PC-9 (cell line): Measurements from ENCODE around the gene KCNA10. TPM values are rescaled to one million over a fixed set of nuclear protein-coding genes. Genes with fewer than 3 reads are reported as not detected.

Experiments used
- Bru-seq: library from RNA; stranded (reverse); fragments of 400-500 nt; gene quantifications from one replicate; lab custom pipeline; 2021; lab: Mats Ljungman, UMichigan
- BruChase-seq, 2 experiments: library from RNA; stranded (reverse); fragments of 400-500 nt; gene quantifications; one replicate each; lab custom pipeline; 2021; lab: Mats Ljungman, UMichigan
- BruUV-seq: library from RNA; stranded (reverse); fragments of 400-500 nt; replicated peaks from 2 replicates; lab custom pipeline; 2021; lab: Mats Ljungman, UMichigan
- CTCF ChIA-PET: fragments of 300-600 bp; sonication (Branson Sonifier 250); formaldehyde crosslinking; loops from one replicate; lab custom pipeline; 2022; ENCODE audit warnings: antibody characterized with exemption; lab: Charles Lee
- POLR2A ChIA-PET: fragments of 300-600 bp; sonication (Branson Sonifier 250); formaldehyde crosslinking; loops from one replicate; lab custom pipeline; 2022; ENCODE audit warnings: antibody characterized with exemption; ENCODE audit not compliant: unreplicated experiment; lab: Charles Lee
- DNase-seq, 2 experiments: peaks; one replicate each; pipeline versions ENCODE4 v3.0.0 to v3.0.0-alpha.2; 2015 to 2022; ENCODE audit warnings: mixed read lengths in 1 of 2
- H2AFZ ChIP-seq: fragments of 200-600 bp; sonication (generic); 2 replicates; pipeline ENCODE4 v1.8.1; 2017; ENCODE audit warnings: antibody characterized with exemption
- H3F3A ChIP-seq: fragments of 200-600 bp; sonication (generic); 2 replicates; pipeline ENCODE4 v1.8.1; 2017; ENCODE audit warnings: antibody characterized with exemption, mild to moderate bottlenecking, low read depth; ENCODE audit not compliant: insufficient read depth
- H3K27ac ChIP-seq: fragments of 200-600 bp; sonication (generic); 2 replicates; pipeline ENCODE4 v1.6.1; 2016; ENCODE audit warnings: mixed run types
- H3K27me3 ChIP-seq: fragments of 200-600 bp; sonication (generic); 2 replicates; pipeline ENCODE4 v1.6.1; 2016; ENCODE audit warnings: low read depth, mixed run types; ENCODE audit not compliant: insufficient read depth
- H3K36me3 ChIP-seq: fragments of 200-600 bp; sonication (generic); 2 replicates; pipeline ENCODE4 v1.6.1; 2016; ENCODE audit warnings: low read depth, mixed run types
- H3K4me1 ChIP-seq: fragments of 200-600 bp; sonication (generic); replicated peaks from 2 replicates; pipeline ENCODE4 v1.6.1; 2016; ENCODE audit warnings: mixed run types; ENCODE audit not compliant: insufficient read depth
- H3K4me2 ChIP-seq: fragments of 200-600 bp; sonication (generic); 2 replicates; pipeline ENCODE4 v1.6.1; 2017; ENCODE audit warnings: mixed run types
- H3K4me3 ChIP-seq: fragments of 200-600 bp; sonication (generic); 2 replicates; pipeline ENCODE4 v1.6.1; 2016; ENCODE audit warnings: mixed run types
- H3K79me2 ChIP-seq: fragments of 200-600 bp; sonication (generic); 2 replicates; pipeline ENCODE4 v1.6.1; 2017; ENCODE audit warnings: low read depth, mixed run types
- H3K9me2 ChIP-seq: fragments of 200-600 bp; sonication (generic); 2 replicates; pipeline ENCODE4 v1.8.1; 2017; ENCODE audit warnings: mild to moderate bottlenecking; ENCODE audit not compliant: insufficient read depth
- H3K9me3 ChIP-seq: fragments of 200-600 bp; sonication (generic); 2 replicates; pipeline ENCODE4 v1.8.1; 2016; ENCODE audit warnings: low read depth; ENCODE audit not compliant: insufficient read depth
- H4K20me1 ChIP-seq: fragments of 200-600 bp; sonication (generic); 2 replicates; pipeline ENCODE4 v1.8.1; 2017; ENCODE audit not compliant: insufficient read depth
- EZH2 ChIP-seq: fragments of 200-600 bp; sonication (generic); IDR thresholded peaks from 2 replicates; pipeline ENCODE4 v1.8.0; 2017; ENCODE audit warnings: antibody characterized with exemption, low read depth
- intact Hi-C: fragments of 100-400 bp; cut with micrococcal nuclease; formaldehyde crosslinking; loops from one replicate; pipeline ENCODE4 v1.10.0; 2022; ENCODE audit not compliant: unreplicated experiment
- long read RNA-seq: library from polyadenylated mRNA; stranded (forward); transcript quantifications from one replicate; pipeline ENCODE4 v2.0.0, GENCODE V29; 2022
- total RNA-seq: library from RNA; stranded (reverse); gene quantifications from 2 replicates; pipeline ENCODE4 v1.2.3, GENCODE V29; 2021
- TF ChIP-seq, protein P1 (sequence below): fragments of 200-600 bp; sonication (generic); conservative IDR thresholded peaks from 2 replicates; pipeline ENCODE4 v1.6.1; 2017; ENCODE audit warnings: mixed run types, antibody characterized with exemption, mild to moderate bottlenecking, moderate library complexity

KCNA10 gene
- not detected in 2 replicates for total RNA-seq
- Bru-seq, nascent RNA, result not detected
- BruChase-seq, experiment 1, labeled RNA remaining after a 2-hour chase, result not detected
- not detected for BruChase-seq, experiment 2, labeled RNA remaining after a 6-hour chase
- long read RNA-seq, result 0 reads

DNA sequence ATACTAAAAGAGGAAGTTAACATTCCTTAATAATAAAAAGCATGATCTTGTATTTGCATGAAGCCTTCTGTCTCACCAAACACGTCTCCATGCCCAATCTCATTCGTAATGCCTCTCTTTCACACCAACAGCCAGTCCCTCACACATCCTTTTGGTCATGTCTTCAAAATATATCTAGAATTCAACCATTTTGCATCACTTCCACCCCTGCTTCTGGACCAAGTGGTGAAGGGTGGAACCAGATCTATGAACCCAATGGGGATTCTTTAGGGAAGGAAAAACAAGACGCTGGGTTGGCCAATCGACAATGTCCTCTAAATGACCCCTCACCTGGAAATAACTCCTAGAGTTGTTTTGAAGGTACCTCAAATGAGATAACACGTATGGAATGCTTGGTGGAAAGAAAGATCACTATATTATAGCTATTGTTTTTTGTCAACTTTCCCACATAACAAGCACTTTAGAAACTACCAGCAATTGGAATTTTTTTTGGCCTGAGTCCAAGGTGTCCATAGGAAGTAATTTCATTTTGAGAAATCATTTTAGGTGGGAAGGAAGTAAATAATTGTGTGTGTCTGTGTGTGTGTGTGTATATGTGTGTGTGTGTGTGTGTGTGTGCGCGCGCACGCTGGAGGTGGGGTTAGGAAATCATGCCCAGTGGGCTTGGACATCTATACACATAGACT, at the start of gene KCNA10:
Gene KCNA10 (minus strand): TSS at position 51 of the 686 bp plus-strand sequence. CDS start 388 bp downstream, outside the sequence.
- ChIA-PET POLR2A (no interaction called here), CTCF (no interaction called here)
- BruUV-seq, result no TSS peak
- Histone ChIP-seq H3K9me2 (no peaks in the 10 kb centered on the region), H3K4me2 (no peak within 1 kb of the TSS), H3K27ac (no peak within 1 kb of the TSS), H3K4me3 (no peak within 1 kb of the TSS), H2AFZ (no peak within 1 kb of the TSS), H3K27me3 (peaks cover 81% of the 10 kb centered on the region), H3K36me3 (no peaks in the 10 kb centered on the region), H3K4me1 (no peaks in the 10 kb centered on the region), H3K9me3 (peaks cover 8% of the 10 kb centered on the region; the same call in 1 of the 2 replicates), H3F3A (no peaks in the 10 kb centered on the region), H3K79me2 (no peaks in the 10 kb centered on the region), H4K20me1 (no peaks in the 10 kb centered on the region)
- TF ChIP-seq, protein P1, sequence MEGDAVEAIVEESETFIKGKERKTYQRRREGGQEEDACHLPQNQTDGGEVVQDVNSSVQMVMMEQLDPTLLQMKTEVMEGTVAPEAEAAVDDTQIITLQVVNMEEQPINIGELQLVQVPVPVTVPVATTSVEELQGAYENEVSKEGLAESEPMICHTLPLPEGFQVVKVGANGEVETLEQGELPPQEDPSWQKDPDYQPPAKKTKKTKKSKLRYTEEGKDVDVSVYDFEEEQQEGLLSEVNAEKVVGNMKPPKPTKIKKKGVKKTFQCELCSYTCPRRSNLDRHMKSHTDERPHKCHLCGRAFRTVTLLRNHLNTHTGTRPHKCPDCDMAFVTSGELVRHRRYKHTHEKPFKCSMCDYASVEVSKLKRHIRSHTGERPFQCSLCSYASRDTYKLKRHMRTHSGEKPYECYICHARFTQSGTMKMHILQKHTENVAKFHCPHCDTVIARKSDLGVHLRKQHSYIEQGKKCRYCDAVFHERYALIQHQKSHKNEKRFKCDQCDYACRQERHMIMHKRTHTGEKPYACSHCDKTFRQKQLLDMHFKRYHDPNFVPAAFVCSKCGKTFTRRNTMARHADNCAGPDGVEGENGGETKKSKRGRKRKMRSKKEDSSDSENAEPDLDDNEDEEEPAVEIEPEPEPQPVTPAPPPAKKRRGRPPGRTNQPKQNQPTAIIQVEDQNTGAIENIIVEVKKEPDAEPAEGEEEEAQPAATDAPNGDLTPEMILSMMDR, result no peak
- TF ChIP-seq EZH2, result no peak
- DNase-seq, result no peak
- intact Hi-C loops, result no loop called here

GRCh38 chr1:110566836-110567235, 47.9 kb upstream of the KCNA10 start:
- intact Hi-C loops, result no loop called here
- no peak overlapping the region for H3K27ac ChIP-seq
- TF ChIP-seq, protein P1, result no peak
- no peak for TF ChIP-seq EZH2
- H3K79me2 ChIP-seq, result no peaks in the 10 kb centered on the region
- H3K4me1 ChIP-seq, result no peaks in the 10 kb centered on the region
- H3K27me3 ChIP-seq, result peaks cover 93% of the 10 kb centered on the region
- no peak overlapping the region for H3K4me2 ChIP-seq
- H3K4me3 ChIP-seq, result no peak overlapping the region
- no peaks in the 10 kb centered on the region for H3K9me2 ChIP-seq
- no TSS peak for BruUV-seq
- no peaks in the 10 kb centered on the region for H3K9me3 ChIP-seq
- POLR2A ChIA-PET, result no interaction called here
- no peaks in the 10 kb centered on the region for H4K20me1 ChIP-seq
- no peak for DNase-seq
- CTCF ChIA-PET, result no interaction called here
- no peak overlapping the region for H2AFZ ChIP-seq
- no peaks in the 10 kb centered on the region for H3K36me3 ChIP-seq
- no peaks in the 10 kb centered on the region for H3F3A ChIP-seq

DNA sequence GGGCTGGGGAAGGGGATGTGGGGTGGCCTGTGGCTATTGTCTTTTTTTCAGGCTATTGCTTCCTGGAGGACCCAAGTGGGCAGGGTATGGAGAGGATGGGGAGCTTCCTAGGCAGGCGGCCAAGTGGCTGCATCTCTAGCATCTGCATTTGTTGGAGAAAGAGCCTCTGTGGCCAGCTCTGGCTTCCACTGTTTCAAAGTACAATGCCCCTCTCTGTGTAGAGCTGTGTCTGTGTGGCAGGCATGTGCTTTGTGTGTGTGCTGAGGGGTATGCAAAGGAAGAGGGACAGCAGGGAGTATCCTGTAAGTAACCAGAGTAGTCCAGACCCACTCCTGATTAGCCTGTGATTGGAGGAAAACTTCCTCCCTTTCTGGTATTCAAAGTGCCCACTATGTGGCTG, 46.6 kb upstream of the KCNA10 start:
- Histone ChIP-seq H3K27ac (no peak overlapping the region), H3K9me2 (no peaks in the 10 kb centered on the region), H3F3A (no peaks in the 10 kb centered on the region), H3K4me1 (no peaks in the 10 kb centered on the region), H3K9me3 (no peaks in the 10 kb centered on the region), H2AFZ (no peak overlapping the region), H3K4me3 (no peak overlapping the region), H3K4me2 (no peak overlapping the region), H3K36me3 (no peaks in the 10 kb centered on the region), H3K79me2 (no peaks in the 10 kb centered on the region), H4K20me1 (no peaks in the 10 kb centered on the region), H3K27me3 (peaks cover 95% of the 10 kb centered on the region)
- no peak for DNase-seq
- CTCF ChIA-PET, result no interaction called here
- TF ChIP-seq, protein P1, result no peak
- no peak for TF ChIP-seq EZH2
- POLR2A ChIA-PET, result no interaction called here
- no TSS peak for BruUV-seq
- intact Hi-C loops, result no loop called here
